Left renal cortex interstitium (tissue), 4 donors: ENCODE measurements around the gene MIP. TPM values are rescaled to one million over a fixed set of nuclear protein-coding genes. Genes with fewer than 3 reads are reported as not detected.
A peak's percentile ranks its signal among the peaks of the same experiment; 100 is the strongest.
"Not testable (repeated sequence)": the region's sequence is repeated elsewhere in the genome, so short reads cannot be mapped to it uniquely, and the experiment has no call there.

ENCODE experiments used
- DNase-seq, 4 donors: peaks; one replicate each; pipeline ENCODE4 v3.0.0-alpha.2; 2013; ENCODE audit warnings: low read depth in 4 of 4, low spot score in 2 of 4, missing footprints in 1 of 4
- polyA plus RNA-seq, 4 donors: library from polyadenylated mRNA; unstranded; fragments of 120-200 nt; gene quantifications; one replicate each; pipeline ENCODE4 v1.2.1, GENCODE V29; 2013; ENCODE audit not compliant: insufficient read length in 4 of 4

MIP gene
- polyA plus RNA-seq = under 1 TPM in 3 of 4 donors, not detected in 1; 0.11 to 0.38 (median 0.21) TPM

GRCh38 chr12:56454557-56454956 lies at the start of gene MIP:
Gene MIP (minus strand): TSS chr12:56454657. CDS start chr12:56454613, 44 bp downstream.
- no peak for DNase-seq

DNA sequence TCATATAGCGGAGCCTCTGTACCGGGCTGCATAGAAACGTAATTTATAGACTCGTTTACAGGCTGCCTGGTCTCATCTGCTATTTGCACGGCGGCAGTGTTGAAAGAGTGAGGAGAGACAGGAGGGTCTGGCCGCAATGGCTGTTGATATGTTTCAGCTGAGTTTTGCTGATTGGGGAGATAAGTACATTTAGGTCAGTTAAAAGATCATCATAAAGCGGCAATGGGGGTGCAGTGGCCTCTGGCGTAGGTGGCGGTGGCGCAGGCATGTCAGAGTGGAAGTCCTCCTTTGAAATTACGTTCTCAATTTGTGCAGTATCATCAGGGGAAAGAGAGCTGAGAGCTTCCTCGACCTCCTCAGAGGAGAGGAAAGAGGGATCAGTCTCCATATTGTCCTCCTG lies 45.4 kb upstream of the MIP start:
- not testable (repeated sequence) for DNase-seq

- DNase-seq = not testable (repeated sequence)
Measured at GRCh38 chr12:56499452-56499851, 45.0 kb upstream of the MIP start.

GRCh38 chr12:56498126-56498902 lies 43.9 kb upstream of the MIP start:
- not testable (repeated sequence) for DNase-seq

DNA sequence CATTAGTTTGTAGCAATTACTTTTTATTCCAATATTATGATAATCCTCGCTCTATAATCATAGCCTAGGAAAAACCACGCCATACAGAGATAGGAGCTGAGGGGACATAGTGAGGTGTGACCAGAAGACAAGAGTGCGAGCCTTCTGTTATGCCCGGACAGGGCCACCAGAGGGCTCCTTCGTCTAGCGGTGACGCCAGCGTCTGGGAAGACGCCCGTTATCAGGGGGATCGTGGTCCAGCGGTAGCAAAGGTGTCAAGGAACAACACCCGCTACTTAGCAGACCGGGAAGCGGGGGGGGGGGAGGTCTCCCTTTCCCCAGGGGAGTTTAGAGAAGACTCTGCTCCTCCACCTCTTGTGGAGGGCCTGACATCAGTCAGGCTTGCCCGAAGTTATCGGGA lies 42.2 kb upstream of the MIP start:
- not testable (repeated sequence) for DNase-seq

DNA sequence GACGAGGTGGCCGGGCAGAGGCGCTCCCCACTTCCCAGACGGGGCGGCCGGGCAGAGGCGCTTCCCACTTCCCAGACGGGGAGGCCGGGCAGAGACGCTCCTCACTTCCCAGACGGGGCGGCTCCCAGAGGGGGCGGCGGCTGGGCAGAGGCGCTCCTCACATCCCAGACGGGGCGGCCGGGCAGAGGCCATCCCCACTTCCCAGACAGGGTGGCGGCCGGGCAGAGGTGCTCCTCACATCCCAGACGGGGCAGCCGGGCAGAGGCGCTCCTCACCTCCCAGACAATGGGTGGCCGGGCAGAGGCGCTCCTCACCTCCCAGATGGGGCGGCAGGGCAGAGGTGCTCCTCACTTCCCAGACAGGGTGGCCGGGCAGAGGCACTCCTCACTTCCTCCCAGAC lies 40.0 kb upstream of the MIP start:
- DNase-seq = not testable (repeated sequence)

DNA sequence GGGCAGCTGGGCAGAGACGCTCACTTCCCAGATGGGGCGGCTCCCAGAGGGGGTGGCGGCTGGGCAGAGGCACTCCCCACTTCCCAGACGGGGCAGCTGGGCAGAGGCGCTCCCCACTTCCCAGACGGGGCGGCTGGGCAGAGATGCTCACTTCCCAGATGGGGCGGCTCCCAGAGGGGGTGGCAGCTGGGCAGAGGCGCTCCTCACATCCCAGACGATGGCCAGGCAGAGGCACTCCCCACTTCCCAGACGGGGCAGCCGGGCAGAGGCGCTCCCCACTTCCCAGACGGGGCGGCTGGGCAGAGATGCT lies 39.6 kb upstream of the MIP start:
- not testable (repeated sequence) for DNase-seq

- DNase-seq = not testable (repeated sequence)
Measured at GRCh38 chr12:56493409-56494105, 39.1 kb upstream of the MIP start.

GRCh38 chr12:56490360-56490759 lies 35.9 kb upstream of the MIP start:
- no peak for DNase-seq

DNA sequence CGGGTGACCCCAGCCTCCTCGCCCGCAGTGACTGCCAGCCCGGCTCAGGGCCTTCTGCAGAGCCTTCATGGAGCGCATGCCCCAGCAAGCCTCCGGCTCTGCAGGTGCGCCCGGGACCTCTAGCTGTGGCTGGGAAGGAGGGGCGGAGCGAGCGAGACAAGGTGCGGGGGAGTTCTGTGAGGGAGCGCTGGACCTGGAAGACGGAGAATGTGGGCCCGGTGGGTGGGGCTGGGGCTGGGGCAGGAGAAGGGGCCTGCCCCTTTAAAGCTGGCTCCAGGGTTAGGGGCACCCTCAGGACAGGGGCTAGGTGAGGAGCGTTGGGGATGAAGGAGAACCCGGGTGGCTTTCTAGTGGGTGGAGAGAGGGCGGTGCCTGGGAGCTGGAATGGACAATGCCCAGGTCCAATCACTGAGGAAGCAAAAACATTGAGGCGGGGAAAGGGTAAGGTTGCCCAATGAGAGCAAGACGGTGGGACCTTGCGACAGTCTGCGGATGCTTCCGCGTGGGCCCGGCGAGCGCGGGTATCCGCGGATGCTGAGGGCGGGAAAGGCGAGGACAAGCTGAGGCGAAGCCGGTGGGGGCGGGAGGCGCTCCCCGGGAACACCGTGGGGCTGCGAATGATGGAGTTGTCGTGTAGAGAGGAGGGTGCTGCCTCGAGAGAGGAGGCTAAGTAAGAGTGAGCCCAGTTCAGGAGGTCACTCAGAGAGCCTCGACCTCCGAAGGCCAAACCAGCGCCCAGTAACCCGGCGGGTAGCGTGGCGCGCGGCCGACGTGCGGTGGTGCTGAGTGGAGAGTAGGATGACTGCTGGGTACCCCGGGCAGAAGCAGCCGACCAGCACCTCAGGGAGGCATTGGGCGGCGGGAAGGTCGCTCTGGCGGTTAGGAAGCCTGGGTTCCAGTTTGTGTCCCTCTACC lies 33.8 kb upstream of the MIP start, which contains the start of gene GLS2:
Gene GLS2, minus strand, starts transcription at position 121 of the 915 bp plus-strand sequence. Its CDS starts 43 bp downstream, at position 78.
- peak; percentile 55 to 73 (median 59) for DNase-seq

DNA sequence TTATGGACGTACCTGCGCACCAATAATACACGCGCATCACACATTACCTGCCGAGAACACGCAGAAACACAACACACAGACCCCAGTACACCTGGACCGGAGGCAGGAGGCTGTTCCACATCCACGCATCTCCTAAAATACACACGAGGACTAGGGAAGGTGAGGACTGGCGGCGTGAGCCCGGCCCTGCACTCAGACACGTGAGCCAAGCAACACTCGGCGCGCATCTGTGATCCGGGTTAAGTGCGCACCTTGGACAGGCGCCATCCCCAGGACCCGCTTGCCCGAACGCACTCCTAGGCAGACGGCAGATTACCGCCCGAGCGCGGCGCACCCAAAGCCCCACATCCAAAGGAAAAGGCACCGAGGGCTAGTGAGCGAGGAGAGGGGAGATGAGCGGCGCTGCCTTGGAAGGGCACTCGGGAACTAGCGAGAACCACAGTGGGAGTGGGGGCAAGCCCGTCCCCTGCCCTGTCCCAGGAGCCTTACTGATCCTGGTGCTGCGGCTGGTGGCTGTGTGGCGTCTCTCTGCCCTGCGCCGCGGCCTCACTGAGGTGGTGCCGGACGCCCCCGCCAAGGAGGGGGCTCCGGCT lies 33.1 kb upstream of the MIP start:
- peak in 3 of 4 donors; percentile 7 to 34 (median 25) for DNase-seq

DNA sequence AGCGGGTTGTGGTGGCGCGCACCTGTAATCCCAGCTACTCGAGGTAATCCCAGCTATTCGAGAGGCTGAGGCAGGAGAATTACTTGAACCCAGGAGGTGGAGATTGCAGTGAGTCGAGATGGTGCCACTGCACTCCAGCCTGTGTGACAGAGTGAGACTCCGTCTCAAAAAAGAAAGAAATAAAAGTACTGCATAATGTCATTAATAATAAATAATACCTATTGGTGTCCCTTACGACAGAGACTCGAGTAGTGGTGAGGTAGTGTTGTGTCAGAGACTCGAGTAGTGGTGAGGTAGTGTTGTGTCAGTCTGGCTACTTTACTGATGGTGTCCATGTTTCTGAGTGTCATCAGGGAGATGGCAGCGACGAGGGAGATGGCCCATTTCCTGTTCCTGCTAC lies 32.2 kb upstream of the MIP start:
- no peak for DNase-seq

DNA sequence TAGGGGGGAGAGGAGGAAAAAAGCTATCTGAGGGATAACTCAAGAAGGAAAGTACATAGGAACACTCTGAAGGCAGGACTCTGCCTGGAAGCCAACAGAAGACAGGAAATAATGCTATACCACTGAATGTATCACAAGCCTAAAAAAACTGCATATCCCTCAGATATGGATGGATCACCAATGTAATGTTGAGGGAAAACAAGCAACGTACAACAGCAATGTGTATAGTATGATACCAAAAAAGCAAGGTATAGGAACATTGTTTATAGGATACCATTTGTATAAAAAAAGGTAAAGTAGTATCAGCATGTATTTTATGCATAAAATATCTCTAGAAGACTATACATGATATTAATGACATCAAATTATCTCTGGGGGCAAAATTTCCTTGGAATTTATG lies 30.1 kb upstream of the MIP start:
- DNase-seq = no peak

- no peak for DNase-seq
Measured at GRCh38 chr12:56479625-56480024, 25.2 kb upstream of the MIP start.

- DNase-seq = no peak
Measured at GRCh38 chr12:56477521-56478225, 23.2 kb upstream of the MIP start.

DNA sequence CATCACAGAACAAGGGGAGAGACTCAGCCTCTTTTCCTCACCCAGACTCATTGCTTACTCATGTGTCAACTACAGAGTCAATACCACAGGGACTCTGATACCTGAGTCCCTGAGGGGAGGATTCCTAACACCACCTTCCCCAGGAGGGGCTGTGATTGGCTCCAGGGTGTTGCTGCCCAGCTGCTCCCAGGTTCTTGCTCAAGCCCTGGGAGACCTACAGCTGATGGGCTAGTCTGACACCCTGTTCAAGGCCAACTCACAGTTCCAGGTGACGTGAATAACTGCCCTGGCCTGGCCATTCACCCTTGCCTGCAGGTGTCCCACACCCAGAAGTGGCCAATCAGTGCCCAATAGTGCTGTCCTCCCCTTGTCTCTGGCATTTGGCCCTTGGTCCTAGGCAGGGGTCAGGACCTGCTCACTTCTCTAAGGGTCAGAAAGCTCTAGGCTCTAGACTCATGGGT lies 22.5 kb upstream of the MIP start:
- no peak for DNase-seq

- DNase-seq = no peak
Measured at GRCh38 chr12:56476143-56476542, 21.7 kb upstream of the MIP start.

DNA sequence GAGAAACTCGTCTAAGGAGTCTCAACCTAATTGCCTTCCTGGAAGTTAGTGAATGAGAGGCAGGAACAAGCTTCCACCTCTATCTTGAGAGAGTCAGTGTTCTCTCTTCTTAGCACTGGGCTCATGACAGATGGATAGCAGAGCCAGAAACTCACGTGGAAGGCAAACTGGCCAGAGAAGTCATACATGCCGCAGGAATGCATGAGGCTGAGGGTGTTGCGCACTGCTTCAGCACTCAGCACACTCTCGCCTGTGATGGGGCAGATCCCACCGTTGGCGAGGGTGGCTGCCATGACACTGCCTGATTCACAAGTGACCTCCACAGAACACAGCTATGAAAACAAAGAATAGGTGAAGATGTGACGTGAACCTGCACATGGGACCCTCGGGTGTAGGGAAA lies 19.9 kb upstream of the MIP start:
- DNase-seq = no peak

- DNase-seq = no peak
Measured at GRCh38 chr12:56469007-56469930, 14.8 kb upstream of the MIP start.
